ENCODE measurements around the gene SYPL1. TPM values are rescaled to one million over a fixed set of nuclear protein-coding genes. Genes with fewer than 3 reads are reported as not detected.

Gene SYPL1
- total and polyA plus RNA-seq, 8 donors, result 5.2 to 157 (median 70.6) TPM

- TF ChIP-seq EP300 (IDR thresholded peaks at IDR 0.05) (no peak), POLR2AphosphoS5 (IDR thresholded peaks at IDR 0.05) (no peak), POLR2A (IDR thresholded peaks at IDR 0.05) (no peak), CTCF (IDR thresholded peaks at IDR 0.05) (no peak)
- Histone ChIP-seq H3K4me1 (peaks cover 32 to 51% (median 37%) of the 10 kb centered on the region in 4 donors), H3K36me3 (no peaks in the 10 kb centered on the region), H3K27me3 (no peaks in the 10 kb centered on the region), H3K4me3 (no peak overlapping the region), H3K27ac (no peak overlapping the region), H3K9me3 (no peaks in the 10 kb centered on the region)
- DNase-seq, result no peak
- intact Hi-C loops (cut with DNase I; ENCODE audit: low total_unique reads), result no loop called here
- WGBS, 5 donors, result 67 to 74% (median 73%) methylated on average over 9 of the region's 9 CpGs
Observed at GRCh38 chr7:106074257-106074656, 37.9 kb downstream of the SYPL1 start.

- TF ChIP-seq CTCF (IDR thresholded peaks at IDR 0.05) (no peak), POLR2AphosphoS5 (IDR thresholded peaks at IDR 0.05) (no peak), POLR2A (IDR thresholded peaks at IDR 0.05) (no peak), EP300 (IDR thresholded peaks at IDR 0.05) (no peak)
- DNase-seq, result no peak
- WGBS, 5 donors, result 82 to 92% (median 85%) methylated on average over 3 of the region's 3 CpGs
- Histone ChIP-seq H3K4me3 (no peak overlapping the region), H3K4me1 (peaks cover 33 to 55% (median 39%) of the 10 kb centered on the region in 4 donors), H3K27me3 (no peaks in the 10 kb centered on the region), H3K9me3 (no peaks in the 10 kb centered on the region), H3K27ac (no peak overlapping the region), H3K36me3 (no peaks in the 10 kb centered on the region)
- intact Hi-C loops (cut with DNase I; ENCODE audit: low total_unique reads), result no loop called here
Observed at GRCh38 chr7:106073701-106074100, 38.4 kb downstream of the SYPL1 start.

GRCh38 chr7:106072715-106073091, 39.4 kb downstream of the SYPL1 start:
- no peaks in the 10 kb centered on the region for H3K9me3 ChIP-seq
- WGBS, 5 donors, result 66 to 80% (median 74%) methylated on average over 4 of the region's 4 CpGs
- H3K4me1 ChIP-seq, result peaks cover 33 to 55% (median 43%) of the 10 kb centered on the region in 4 donors
- H3K27me3 ChIP-seq, result no peaks in the 10 kb centered on the region
- intact Hi-C loops (cut with DNase I; ENCODE audit: low total_unique reads), result no loop called here
- no peak for DNase-seq
- H3K27ac ChIP-seq, result peak overlapping the region in 4 of 5 donors; percentile 76 to 88 (median 82)
- no peaks in the 10 kb centered on the region for H3K36me3 ChIP-seq
- TF ChIP-seq EP300 (IDR thresholded peaks at IDR 0.05) (no peak), POLR2AphosphoS5 (IDR thresholded peaks at IDR 0.05) (no peak), POLR2A (IDR thresholded peaks at IDR 0.05) (no peak), CTCF (IDR thresholded peaks at IDR 0.05) (no peak)
- H3K4me3 ChIP-seq, result no peak overlapping the region

GRCh38 chr7:106071999-106072714, 40.0 kb downstream of the SYPL1 start:
- TF ChIP-seq CTCF (IDR thresholded peaks at IDR 0.05) (no peak), POLR2AphosphoS5 (IDR thresholded peaks at IDR 0.05) (peak in 1 of 3 donors; percentile 6)
- peak; percentile 80 to 83 for DNase-seq
- Histone ChIP-seq H3K27ac (peak overlapping the region; percentile 76 to 88 (median 84)), H3K4me3 (no peak overlapping the region), H3K36me3 (no peaks in the 10 kb centered on the region), H3K9me3 (no peaks in the 10 kb centered on the region), H3K4me1 (peaks cover 33 to 55% (median 43%) of the 10 kb centered on the region in 4 donors), H3K27me3 (no peaks in the 10 kb centered on the region)
- 20 to 30% (median 24%) methylated on average over 9 of the region's 9 CpGs for WGBS, 5 donors
- intact Hi-C loops (cut with DNase I; ENCODE audit: low total_unique reads), result no loop called here

Data from stomach (tissue), 9 donors.